Testis (tissue), 3 donors: ENCODE data around the gene CDKAL1. TPM values are rescaled to one million over a fixed set of nuclear protein-coding genes. Genes with fewer than 3 reads are reported as not detected.

ENCODE experiments used
- DNase-seq: peaks from one replicate; pipeline ENCODE4 v3.0.0-alpha.2; 2019
- H3K27ac ChIP-seq, 2 donors: fragments of 200-600 bp; sonication (generic); one replicate each; pipeline ENCODE4 v1.5.1; 2019
- H3K27me3 ChIP-seq: fragments of 200-600 bp; sonication (generic); one replicate; pipeline ENCODE4 v1.5.1; 2019
- H3K36me3 ChIP-seq: fragments of 200-600 bp; sonication (generic); one replicate; pipeline ENCODE4 v1.5.1; 2017; ENCODE audit warnings: low read depth; ENCODE audit errors: missing control alignments
- H3K4me1 ChIP-seq: fragments of 200-600 bp; sonication (generic); one replicate; pipeline ENCODE4 v1.5.1; 2019
- H3K4me3 ChIP-seq, 2 donors: fragments of 200-600 bp; sonication (generic); one replicate each; pipeline ENCODE4 v1.5.1; 2017 to 2019
- H3K9me3 ChIP-seq: fragments of 200-600 bp; sonication (generic); one replicate; pipeline ENCODE4 v1.5.1; 2017
- CTCF ChIP-seq, 3 experiments: fragments of 450-650 bp in 2 of 3; fragments of 200-600 bp in 1 of 3; sonication (generic) in 1 of 3; IDR thresholded peaks; one replicate each; pipeline ENCODE4 v1.5.1; 2016 to 2019; ENCODE audit warnings: antibody characterized with exemption in 3 of 3, mild to moderate bottlenecking in 2 of 3, moderate library complexity in 1 of 3
- POLR2A ChIP-seq: fragments of 450-650 bp; IDR thresholded peaks from one replicate; pipeline ENCODE4 v1.6.1; 2017; ENCODE audit warnings: antibody characterized with exemption, mild to moderate bottlenecking, moderate library complexity
- WGBS, 2 donors: methylation state at CpG; one replicate each; pipeline ENCODE4 v1.1.5; 2018; 5-methylcytosine and 5-hydroxymethylcytosine counted together
- intact Hi-C: fragments of 100-400 bp; cut with DNase I; formaldehyde crosslinking; loops from one replicate; pipeline ENCODE4 v1.15.1; 2023; ENCODE audit warnings: low total_unique reads
- polyA plus RNA-seq: library from polyadenylated mRNA; stranded (reverse); fragments of 350-450 nt; fragmentation: Illumina TruSeq; extraction: RNeasy Lipid Tissue Mini Kit (QIAGEN cat#74804); gene quantifications from one replicate; pipeline ENCODE4 v1.2.3, GENCODE V29; 2014; ENCODE audit warnings: low read depth, low replicate concordance; ENCODE audit not compliant: insufficient read depth
- total RNA-seq, 2 donors: library from RNA; depleted of rRNA; stranded (reverse); fragments of >200 nt; gene quantifications; one replicate each; pipeline ENCODE4 v1.2.3, GENCODE V29; 2016

CDKAL1 gene
- total and polyA plus RNA-seq, 3 donors from 2014 or later = 11.1 to 18.5 (median 16.1) TPM

- 55 to 66% methylated on average over 2 of the region's 2 CpGs for WGBS, 2 donors
- intact Hi-C loops = no loop called here
- TF ChIP-seq POLR2A (no peak), CTCF (IDR thresholded peaks at IDR 0.05) (no peak)
- no peak overlapping the region for H3K27ac ChIP-seq
- no peak for DNase-seq
- no peaks in the 10 kb centered on the region for H3K4me1 ChIP-seq
- H3K4me3 ChIP-seq = no peak overlapping the region
- no peaks in the 10 kb centered on the region for H3K27me3 ChIP-seq
- H3K9me3 ChIP-seq = no peaks in the 10 kb centered on the region
- H3K36me3 ChIP-seq = no peaks in the 10 kb centered on the region
Measured at GRCh38 chr6:20572288-20572687, 38.0 kb downstream of the CDKAL1 start.

- 83 to 92% methylated on average over 1 of the region's 1 CpG for WGBS, 2 donors
- no peaks in the 10 kb centered on the region for H3K27me3 ChIP-seq
- H3K4me3 ChIP-seq = no peak overlapping the region
- DNase-seq = no peak
- no peak for TF ChIP-seq CTCF (IDR thresholded peaks at IDR 0.05)
- TF ChIP-seq POLR2A = no peak
- intact Hi-C loops = no loop called here
- H3K27ac ChIP-seq = no peak overlapping the region
- no peaks in the 10 kb centered on the region for H3K36me3 ChIP-seq
- no peaks in the 10 kb centered on the region for H3K9me3 ChIP-seq
- no peaks in the 10 kb centered on the region for H3K4me1 ChIP-seq
Measured at GRCh38 chr6:20572940-20573339, 38.7 kb downstream of the CDKAL1 start.

GRCh38 chr6:20574355-20574754, 40.1 kb downstream of the CDKAL1 start:
- TF ChIP-seq POLR2A = no peak
- DNase-seq = no peak
- no peaks in the 10 kb centered on the region for H3K36me3 ChIP-seq
- no peak overlapping the region for H3K27ac ChIP-seq
- intact Hi-C loops = no loop called here
- H3K4me3 ChIP-seq = no peak overlapping the region
- H3K9me3 ChIP-seq = no peaks in the 10 kb centered on the region
- no peaks in the 10 kb centered on the region for H3K27me3 ChIP-seq
- no peaks in the 10 kb centered on the region for H3K4me1 ChIP-seq

- no peak overlapping the region for H3K4me3 ChIP-seq
- no peaks in the 10 kb centered on the region for H3K9me3 ChIP-seq
- intact Hi-C loops = no loop called here
- DNase-seq = no peak
- H3K4me1 ChIP-seq = no peaks in the 10 kb centered on the region
- no peaks in the 10 kb centered on the region for H3K36me3 ChIP-seq
- no peak for TF ChIP-seq CTCF (IDR thresholded peaks at IDR 0.05)
- no peak for TF ChIP-seq POLR2A
- no peaks in the 10 kb centered on the region for H3K27me3 ChIP-seq
- no peak overlapping the region for H3K27ac ChIP-seq
- WGBS, 2 donors = 69 to 71% methylated on average over 1 of the region's 1 CpG
Measured at GRCh38 chr6:20575125-20575524, 40.9 kb downstream of the CDKAL1 start.

GRCh38 chr6:20575704-20576451, 41.6 kb downstream of the CDKAL1 start:
- H3K9me3 ChIP-seq = no peaks in the 10 kb centered on the region
- DNase-seq = no peak
- H3K4me1 ChIP-seq = no peaks in the 10 kb centered on the region
- 78 to 82% methylated on average over 4 of the region's 4 CpGs for WGBS, 2 donors
- no peaks in the 10 kb centered on the region for H3K27me3 ChIP-seq
- intact Hi-C loops = no loop called here
- no peak overlapping the region for H3K4me3 ChIP-seq
- TF ChIP-seq POLR2A (no peak), CTCF (IDR thresholded peaks at IDR 0.05) (no peak)
- H3K27ac ChIP-seq = no peak overlapping the region
- no peaks in the 10 kb centered on the region for H3K36me3 ChIP-seq
